ENCODE measurements around the gene CABP1. TPM values are rescaled to one million over a fixed set of nuclear protein-coding genes. Genes with fewer than 3 reads are reported as not detected.

CABP1 gene
- total and polyA plus RNA-seq, 2 donors = 0.24 to 1.0 TPM

DNA sequence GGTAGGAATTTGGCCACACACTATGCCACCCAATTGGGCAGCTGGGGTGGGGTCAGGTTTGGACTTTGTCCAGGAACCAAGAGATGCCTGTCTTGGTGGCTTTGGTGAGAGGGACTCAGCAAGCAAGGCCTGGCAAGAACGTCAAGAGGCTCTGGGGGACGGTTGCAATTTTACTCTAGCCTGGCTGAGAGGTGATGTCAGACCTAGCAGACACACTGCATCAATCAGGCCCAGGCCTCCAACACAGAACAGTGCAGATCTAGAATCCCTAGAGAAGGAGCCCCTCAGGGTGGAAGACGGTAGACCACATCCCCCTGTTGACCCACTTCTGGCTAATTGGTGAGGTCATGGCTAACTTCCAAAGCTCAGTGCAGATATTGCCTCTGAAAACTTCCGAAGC is 68.2 kb downstream of the CABP1 start:
- no peak for DNase-seq (ENCODE audit: low read depth in 6 of 9, low spot score in 9 of 9)
- no peak overlapping the region for H3K27ac ChIP-seq (ENCODE audit: low read depth in 1 of 2, low read length in 1 of 2)
- no peak overlapping the region for H3K4me3 ChIP-seq (ENCODE audit: low read length in 2 of 2)
- H3K36me3 ChIP-seq (ENCODE audit: control insufficient read depth in 2 of 2, insufficient read depth in 2 of 2, low read length in 1 of 2) = peaks cover 9 to 10% of the 10 kb centered on the region in 2 donors
- no peaks in the 10 kb centered on the region for H3K27me3 ChIP-seq (ENCODE audit: control insufficient read depth in 2 of 2, insufficient read depth in 1 of 2, low read length in 1 of 2)
- 97% methylated on average over 4 of the region's 4 CpGs for WGBS
- no peaks in the 10 kb centered on the region for H3K9me3 ChIP-seq (ENCODE audit: control insufficient read depth in 2 of 2, insufficient read depth in 1 of 2, low read length in 1 of 2)
- peaks cover 15 to 22% of the 10 kb centered on the region in 2 donors for H3K4me1 ChIP-seq (ENCODE audit: control insufficient read depth in 2 of 2, insufficient read depth in 2 of 2, low read length in 2 of 2)

DNA sequence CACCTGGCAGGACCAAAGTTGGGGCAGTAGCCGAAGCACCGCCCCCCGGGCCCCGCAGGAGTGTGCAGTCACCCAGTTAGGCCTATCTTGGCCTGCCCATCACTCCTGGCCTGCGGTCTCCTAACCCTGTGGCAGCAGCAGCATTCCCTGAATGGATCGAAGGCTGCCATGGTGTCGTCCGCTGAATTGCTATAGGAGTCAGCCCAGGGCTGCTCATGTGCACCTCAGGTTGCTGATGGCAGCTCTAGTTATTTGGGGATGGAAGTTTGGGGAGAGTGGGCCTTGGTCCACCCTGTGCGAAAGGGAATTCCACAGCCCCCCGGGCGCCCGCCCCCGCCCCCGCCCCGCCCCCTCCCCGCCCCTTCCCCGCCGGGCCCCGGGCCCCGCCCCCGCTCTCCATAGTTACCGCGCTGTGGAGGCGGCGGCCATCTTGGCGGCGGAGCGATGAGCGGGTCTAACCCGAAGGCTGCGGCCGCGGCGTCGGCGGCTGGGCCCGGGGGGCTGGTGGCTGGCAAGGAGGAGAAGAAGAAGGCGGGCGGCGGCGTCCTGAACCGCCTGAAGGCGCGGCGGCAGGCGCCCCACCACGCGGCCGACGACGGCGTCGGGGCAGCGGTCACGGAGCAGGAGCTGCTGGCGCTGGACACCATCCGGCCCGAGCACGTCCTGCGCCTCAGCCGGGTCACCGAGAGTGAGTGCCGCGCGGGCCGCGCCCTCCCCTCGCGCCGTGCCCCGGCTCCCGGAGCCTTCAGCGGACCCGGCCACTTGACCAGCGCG is 69.8 kb downstream of the CABP1 start, which contains the start of gene UNC119B:
TSS of gene UNC119B (plus strand) at position 428 of the 774 bp plus-strand sequence. CDS start at position 445, 17 bp downstream.
- H3K4me1 ChIP-seq (ENCODE audit: control insufficient read depth in 2 of 2, insufficient read depth in 2 of 2, low read length in 2 of 2) = peaks cover 20 to 23% of the 10 kb centered on the region in 2 donors
- H3K27me3 ChIP-seq (ENCODE audit: control insufficient read depth in 2 of 2, insufficient read depth in 1 of 2, low read length in 1 of 2) = no peaks in the 10 kb centered on the region
- 1% methylated on average over 76 of the region's 76 CpGs for WGBS
- no peaks in the 10 kb centered on the region for H3K9me3 ChIP-seq (ENCODE audit: control insufficient read depth in 2 of 2, insufficient read depth in 1 of 2, low read length in 1 of 2)
- peak within 1 kb of the TSS; percentile 64 to 86 for H3K27ac ChIP-seq (ENCODE audit: low read depth in 1 of 2, low read length in 1 of 2)
- H3K4me3 ChIP-seq (ENCODE audit: low read length in 2 of 2) = peak within 1 kb of the TSS; percentile 57 to 99
- DNase-seq (ENCODE audit: low read depth in 6 of 9, low spot score in 9 of 9) = peak in 3 of 9 donors; percentile 52 to 74 (median 63)
- H3K36me3 ChIP-seq (ENCODE audit: control insufficient read depth in 2 of 2, insufficient read depth in 2 of 2, low read length in 1 of 2) = peaks cover 13 to 16% of the 10 kb centered on the region in 2 donors

DNA sequence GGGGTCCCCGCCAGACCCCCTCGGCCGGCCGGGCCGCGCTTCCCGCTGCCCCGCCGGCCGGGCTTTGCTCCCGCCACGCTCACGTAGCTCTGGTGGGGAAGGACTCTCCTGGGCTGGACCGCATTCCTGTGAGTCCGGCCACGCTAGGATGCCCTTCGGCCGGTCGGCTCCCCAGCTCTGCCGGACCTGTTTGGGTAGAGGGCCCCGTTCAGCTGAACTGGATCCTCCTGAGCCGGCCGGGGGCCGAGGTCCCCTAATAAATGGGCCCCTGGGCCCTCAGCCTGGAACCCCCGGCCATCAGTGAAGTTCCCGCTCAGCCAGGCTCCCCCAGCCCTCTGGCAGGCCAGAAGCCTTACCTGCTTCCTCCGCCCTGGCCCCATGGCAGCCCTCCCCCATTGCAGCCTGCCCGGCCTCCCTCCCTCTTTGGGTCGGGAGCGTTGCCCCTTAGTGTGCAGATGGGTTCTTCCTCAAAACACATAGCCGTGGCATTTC is 70.4 kb downstream of the CABP1 start:
- under 1% methylated on average over 31 of the region's 31 CpGs for WGBS
- H3K4me1 ChIP-seq (ENCODE audit: control insufficient read depth in 2 of 2, insufficient read depth in 2 of 2, low read length in 2 of 2) = peaks cover 20 to 23% of the 10 kb centered on the region in 2 donors

DNA sequence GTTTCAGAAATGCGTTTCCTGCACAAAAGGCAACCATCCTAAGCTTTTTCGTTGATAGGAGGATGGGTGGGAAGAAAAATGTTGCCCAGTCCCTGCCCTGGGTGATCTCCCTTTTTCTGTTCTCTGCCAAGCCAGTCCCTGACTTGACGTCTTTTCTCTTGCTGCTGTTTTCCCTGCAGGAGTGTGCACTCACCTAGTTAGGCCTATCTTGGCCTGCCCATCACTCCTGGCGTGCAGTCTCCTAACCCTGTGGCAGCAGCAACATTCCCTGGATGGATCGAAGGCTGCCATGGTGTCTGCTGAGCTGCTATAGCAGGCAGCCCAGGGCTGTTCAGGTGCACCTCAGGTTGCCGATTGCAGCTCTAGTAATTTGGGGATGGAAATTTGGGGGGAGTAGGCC is 71.0 kb downstream of the CABP1 start:
- Histone ChIP-seq H3K27me3 (ENCODE audit: control insufficient read depth in 2 of 2, insufficient read depth in 1 of 2, low read length in 1 of 2) (no peaks in the 10 kb centered on the region), H3K4me1 (ENCODE audit: control insufficient read depth in 2 of 2, insufficient read depth in 2 of 2, low read length in 2 of 2) (peaks cover 20 to 23% of the 10 kb centered on the region in 2 donors), H3K27ac (ENCODE audit: low read depth in 1 of 2, low read length in 1 of 2) (peak overlapping the region in 1 of 2 donors; percentile 64), H3K36me3 (ENCODE audit: control insufficient read depth in 2 of 2, insufficient read depth in 2 of 2, low read length in 1 of 2) (peaks cover 20 to 24% of the 10 kb centered on the region in 2 donors), H3K4me3 (ENCODE audit: low read length in 2 of 2) (peak overlapping the region; percentile 57 to 99), H3K9me3 (ENCODE audit: control insufficient read depth in 2 of 2, insufficient read depth in 1 of 2, low read length in 1 of 2) (no peaks in the 10 kb centered on the region)
- WGBS = 47% methylated on average over 6 of the region's 6 CpGs
- no peak for DNase-seq (ENCODE audit: low read depth in 6 of 9, low spot score in 9 of 9)

More for the DNA sequence above, 70.4 kb downstream of the CABP1 start:
- DNase-seq (ENCODE audit: low read depth in 6 of 9, low spot score in 9 of 9) = peak in 1 of 9 donors; percentile 46
- H3K9me3 ChIP-seq (ENCODE audit: control insufficient read depth in 2 of 2, insufficient read depth in 1 of 2, low read length in 1 of 2) = no peaks in the 10 kb centered on the region
- peak overlapping the region; percentile 57 to 99 for H3K4me3 ChIP-seq (ENCODE audit: low read length in 2 of 2)
- peaks cover 16 to 19% of the 10 kb centered on the region in 2 donors for H3K36me3 ChIP-seq (ENCODE audit: control insufficient read depth in 2 of 2, insufficient read depth in 2 of 2, low read length in 1 of 2)
- no peaks in the 10 kb centered on the region for H3K27me3 ChIP-seq (ENCODE audit: control insufficient read depth in 2 of 2, insufficient read depth in 1 of 2, low read length in 1 of 2)
- peak overlapping the region; percentile 64 to 86 for H3K27ac ChIP-seq (ENCODE audit: low read depth in 1 of 2, low read length in 1 of 2)

DNA sequence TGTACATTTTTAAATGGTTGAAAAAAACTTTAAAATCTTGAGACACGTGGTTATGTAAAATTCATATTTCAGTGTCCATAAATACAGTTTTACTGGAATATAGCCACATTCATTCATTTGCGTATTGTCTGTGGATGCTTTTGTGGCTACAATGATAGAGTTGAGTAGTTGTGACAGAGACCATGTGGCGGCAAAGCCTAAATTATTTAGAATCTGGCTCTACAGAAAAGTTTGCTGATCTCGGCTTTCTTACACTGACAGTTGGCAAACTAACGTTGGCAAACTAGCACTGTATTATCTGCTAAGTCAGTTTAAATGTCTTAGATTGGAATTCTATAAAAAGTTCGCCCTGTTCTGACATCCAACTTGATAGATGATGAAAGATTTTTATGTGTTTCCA is 72.2 kb downstream of the CABP1 start:
- 93% methylated on average over 6 of the region's 6 CpGs for whole genome bisulfite sequencing
- Histone ChIP-seq H3K36me3 (ENCODE audit: control insufficient read depth in 2 of 2, insufficient read depth in 2 of 2, low read length in 1 of 2) (peaks cover 28 to 35% of the 10 kb centered on the region in 2 donors), H3K9me3 (ENCODE audit: control insufficient read depth in 2 of 2, insufficient read depth in 1 of 2, low read length in 1 of 2) (no peaks in the 10 kb centered on the region), H3K27me3 (ENCODE audit: control insufficient read depth in 2 of 2, insufficient read depth in 1 of 2, low read length in 1 of 2) (no peaks in the 10 kb centered on the region), H3K4me3 (ENCODE audit: low read length in 2 of 2) (no peak overlapping the region), H3K27ac (ENCODE audit: low read depth in 1 of 2, low read length in 1 of 2) (no peak overlapping the region), H3K4me1 (ENCODE audit: control insufficient read depth in 2 of 2, insufficient read depth in 2 of 2, low read length in 2 of 2) (peaks cover 20 to 23% of the 10 kb centered on the region in 2 donors)
- DNase-seq (ENCODE audit: low read depth in 6 of 9, low spot score in 9 of 9) = no peak

DNA sequence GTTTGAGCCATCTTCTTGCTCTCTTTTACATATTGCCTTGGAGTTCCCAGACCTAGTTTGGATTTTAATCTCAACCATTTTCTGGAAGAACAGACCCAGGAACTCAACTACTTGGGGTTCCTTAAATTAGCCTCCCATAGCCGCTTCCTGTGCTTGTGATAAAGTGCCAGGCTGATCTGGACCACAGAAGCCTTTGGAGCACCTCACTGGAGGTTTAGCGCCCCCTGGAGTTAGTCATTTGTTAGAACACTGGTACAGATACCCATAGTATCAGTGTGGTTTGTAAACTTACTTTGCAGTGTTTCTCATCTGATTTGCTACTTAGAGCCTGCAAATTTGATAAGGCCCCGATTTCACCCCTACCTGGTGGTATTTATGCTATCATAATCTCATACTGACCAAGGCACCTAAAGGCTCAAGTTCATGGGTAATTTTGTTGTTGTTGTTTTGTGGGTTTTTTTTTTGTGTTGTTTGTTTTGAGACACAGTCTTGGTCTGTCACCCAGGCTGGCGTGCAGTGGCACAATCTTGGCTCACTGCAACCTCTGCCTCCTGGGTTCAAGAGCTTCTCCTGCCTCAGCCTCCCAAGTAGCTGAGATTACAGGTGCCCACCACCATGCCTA is 73.5 kb downstream of the CABP1 start:
- Histone ChIP-seq H3K36me3 (ENCODE audit: control insufficient read depth in 2 of 2, insufficient read depth in 2 of 2, low read length in 1 of 2) (peaks cover 37 to 47% of the 10 kb centered on the region in 2 donors), H3K4me1 (ENCODE audit: control insufficient read depth in 2 of 2, insufficient read depth in 2 of 2, low read length in 2 of 2) (peaks cover 20 to 23% of the 10 kb centered on the region in 2 donors), H3K27me3 (ENCODE audit: control insufficient read depth in 2 of 2, insufficient read depth in 1 of 2, low read length in 1 of 2) (no peaks in the 10 kb centered on the region), H3K27ac (ENCODE audit: low read depth in 1 of 2, low read length in 1 of 2) (no peak overlapping the region), H3K4me3 (ENCODE audit: low read length in 2 of 2) (no peak overlapping the region), H3K9me3 (ENCODE audit: control insufficient read depth in 2 of 2, insufficient read depth in 1 of 2, low read length in 1 of 2) (no peaks in the 10 kb centered on the region)
- DNase-seq (ENCODE audit: low read depth in 6 of 9, low spot score in 9 of 9) = peak; percentile 58 to 91 (median 75)
- 33% methylated on average over 4 of the region's 4 CpGs for WGBS

Other genes starting within 250 kb of the CABP1 start
- 443 TPM for gene COX6A1, start 202.5 kb upstream of the CABP1 start, total RNA-seq
- 494 TPM for gene COX6A1, start 202.5 kb upstream of the CABP1 start, polyA plus RNA-seq
- gene TRIAP1, start 194.2 kb upstream of the CABP1 start, total RNA-seq = 34.8 TPM
- gene TRIAP1, start 194.2 kb upstream of the CABP1 start, polyA plus RNA-seq = 50.3 TPM
- gene GATC, start 194.2 kb upstream of the CABP1 start, total RNA-seq = 22.8 TPM
- 14.4 TPM for gene GATC, start 194.2 kb upstream of the CABP1 start, polyA plus RNA-seq
- gene SRSF9, start 170.9 kb upstream of the CABP1 start, total RNA-seq = 152 TPM
- 178 TPM for gene SRSF9, start 170.9 kb upstream of the CABP1 start, polyA plus RNA-seq
- gene DYNLL1, start 144.5 kb upstream of the CABP1 start, total RNA-seq = 248 TPM
- gene DYNLL1, start 144.5 kb upstream of the CABP1 start, polyA plus RNA-seq = 410 TPM
- gene COQ5, start 111.5 kb upstream of the CABP1 start, total RNA-seq = 32.6 TPM
- gene COQ5, start 111.5 kb upstream of the CABP1 start, polyA plus RNA-seq = 47.5 TPM
- 44.8 TPM for gene RNF10, start 106.3 kb upstream of the CABP1 start, total RNA-seq
- 165 TPM for gene RNF10, start 106.3 kb upstream of the CABP1 start, polyA plus RNA-seq
- gene POP5, start 59.2 kb upstream of the CABP1 start, total RNA-seq = 55.4 TPM
- 95.1 TPM for gene POP5, start 59.2 kb upstream of the CABP1 start, polyA plus RNA-seq
- 52.0 TPM for gene MLEC, start 46.5 kb downstream of the CABP1 start, total RNA-seq
- 18.5 TPM for gene MLEC, start 46.5 kb downstream of the CABP1 start, polyA plus RNA-seq
- 9.3 TPM for gene UNC119B, start 69.8 kb downstream of the CABP1 start, total RNA-seq
- 12.0 TPM for gene UNC119B, start 69.8 kb downstream of the CABP1 start, polyA plus RNA-seq
- gene ACADS, start 85.2 kb downstream of the CABP1 start, total RNA-seq = 16.0 TPM
- gene ACADS, start 85.2 kb downstream of the CABP1 start, polyA plus RNA-seq = 29.3 TPM

Data from thymus (tissue), 11 donors.